DND-41 (cell line): Measurements from ENCODE around the gene LOXL3.

Experiments
- ATAC-seq: fragments of 200-7000 bp; cut with Tn5 transposase; 3 replicates; pipeline ENCODE4 v1.9.1; 2021; ENCODE audit warnings: low read depth; ENCODE audit not compliant: insufficient read depth
- DNase-seq: peaks from one replicate; pipeline ENCODE4 v3.0.0-alpha.2; 2020
- H2AFZ ChIP-seq: 2 replicates; pipeline ENCODE4 v1.6.0; 2012; ENCODE audit warnings: low read depth, low read length
- H3K27ac ChIP-seq: 2 replicates; pipeline ENCODE4 v1.5.1; 2012; ENCODE audit warnings: low read length, inconsistent platforms
- H3K27me3 ChIP-seq: fragments of 200-600 bp; sonication (generic); 2 replicates; pipeline ENCODE4 v1.6.0; 2012; ENCODE audit warnings: low read length, mild to moderate bottlenecking, inconsistent platforms; ENCODE audit not compliant: insufficient read depth, poor library complexity
- H3K36me3 ChIP-seq: 2 replicates; pipeline ENCODE4 v1.5.1; 2012; ENCODE audit warnings: low read length, inconsistent platforms; ENCODE audit not compliant: insufficient read depth
- H3K4me1 ChIP-seq: 2 replicates; pipeline ENCODE4 v1.5.1; 2012; ENCODE audit warnings: mild to moderate bottlenecking, low read length; ENCODE audit not compliant: insufficient read depth
- H3K4me2 ChIP-seq: 2 replicates; pipeline ENCODE4 v1.6.0; 2012; ENCODE audit warnings: mild to moderate bottlenecking, moderate library complexity, low read length, inconsistent platforms; ENCODE audit not compliant: insufficient read depth
- H3K4me3 ChIP-seq, 2 experiments: fragments of 200-600 bp in 1 of 2; shearing (Covaris generic) in 1 of 2; 2 replicates each; pipeline ENCODE4 v1.5.1; 2012 to 2016; ENCODE audit warnings: inconsistent platforms in 2 of 2, low read length in 2 of 2, mild to moderate bottlenecking in 2 of 2, low read depth in 1 of 2, moderate library complexity in 1 of 2
- H3K79me2 ChIP-seq: 2 replicates; pipeline ENCODE4 v1.6.0; 2012; ENCODE audit warnings: low read length, inconsistent platforms; ENCODE audit not compliant: insufficient read depth
- H3K9ac ChIP-seq: 2 replicates; pipeline ENCODE4 v1.6.0; 2012; ENCODE audit warnings: low read depth, mild to moderate bottlenecking, inconsistent platforms, low read length, moderate library complexity
- H3K9me3 ChIP-seq: 2 replicates; pipeline ENCODE4 v1.5.1; 2012; ENCODE audit warnings: low read length, moderate library complexity, mild to moderate bottlenecking, inconsistent platforms; ENCODE audit not compliant: insufficient read depth, severe bottlenecking
- H4K20me1 ChIP-seq: 2 replicates; pipeline ENCODE4 v1.6.0; 2012; ENCODE audit warnings: low read length; ENCODE audit not compliant: insufficient read depth
- CTCF ChIP-seq: IDR thresholded peaks from 2 replicates; pipeline ENCODE4 v1.5.1; 2012; ENCODE audit warnings: borderline replicate concordance, low read length, moderate library complexity, mild to moderate bottlenecking; ENCODE audit not compliant: poor library complexity, severe bottlenecking; ENCODE audit errors: extremely low read depth
- EZH2 ChIP-seq: IDR thresholded peaks from 3 replicates; pipeline ENCODE4 v1.6.1; 2012; ENCODE audit warnings: borderline replicate concordance, low read depth, mild to moderate bottlenecking, moderate library complexity, low read length, inconsistent platforms; ENCODE audit not compliant: severe bottlenecking

The LOXL3 gene

GRCh38 chr2:74587664-74588277 is 34.0 kb upstream of the LOXL3 start:
- no peak for TF ChIP-seq EZH2
- peak; percentile 82 for TF ChIP-seq CTCF
- Histone ChIP-seq H3K27ac (no peak overlapping the region), H3K27me3 (peaks cover 9% of the 10 kb centered on the region), H3K4me1 (peaks cover 7% of the 10 kb centered on the region; the same call in 1 of the 2 replicates), H3K9me3 (no peaks in the 10 kb centered on the region), H2AFZ (peak overlapping the region; percentile 64), H3K4me3 (no peak overlapping the region), H3K9ac (no peak overlapping the region), H3K4me2 (no peak overlapping the region), H4K20me1 (no peaks in the 10 kb centered on the region), H3K36me3 (no peaks in the 10 kb centered on the region), H3K79me2 (no peaks in the 10 kb centered on the region)
- DNase-seq = peak; percentile 74
- peak; percentile 97 for ATAC-seq

GRCh38 chr2:74585406-74586185 is 31.9 kb upstream of the LOXL3 start:
- Histone ChIP-seq H4K20me1 (no peaks in the 10 kb centered on the region), H2AFZ (peak overlapping the region; percentile 41), H3K4me1 (peaks cover 7% of the 10 kb centered on the region; the same call in 1 of the 2 replicates), H3K79me2 (no peaks in the 10 kb centered on the region), H3K9ac (no peak overlapping the region), H3K4me2 (no peak overlapping the region; the same call in 1 of the 2 replicates), H3K27me3 (peaks cover 2% of the 10 kb centered on the region), H3K36me3 (no peaks in the 10 kb centered on the region), H3K4me3 (no peak overlapping the region), H3K9me3 (no peaks in the 10 kb centered on the region), H3K27ac (no peak overlapping the region)
- DNase-seq (no peak), ATAC-seq (no peak)
- TF ChIP-seq CTCF (peak; percentile 28), EZH2 (no peak)

GRCh38 chr2:74584088-74584645 is 30.4 kb upstream of the LOXL3 start:
- no peak for ATAC-seq
- no peak for DNase-seq

More at GRCh38 chr2:74584088-74584645, 30.4 kb upstream of the LOXL3 start:
- H3K9ac ChIP-seq = no peak overlapping the region
- no peaks in the 10 kb centered on the region for H3K9me3 ChIP-seq
- H2AFZ ChIP-seq = no peak overlapping the region
- peaks cover 7% of the 10 kb centered on the region; the same call in 1 of the 2 replicates for H3K4me1 ChIP-seq
- H3K4me2 ChIP-seq = no peak overlapping the region
- no peaks in the 10 kb centered on the region for H4K20me1 ChIP-seq
- H3K27me3 ChIP-seq = no peaks in the 10 kb centered on the region
- no peaks in the 10 kb centered on the region for H3K79me2 ChIP-seq
- H3K27ac ChIP-seq = no peak overlapping the region
- TF ChIP-seq CTCF = no peak
- no peak for TF ChIP-seq EZH2
- no peak overlapping the region for H3K4me3 ChIP-seq
- no peaks in the 10 kb centered on the region for H3K36me3 ChIP-seq
